Measurements from ENCODE around the gene MAPRE2.
A peak's percentile ranks its signal among the peaks of the same experiment; 100 is the strongest.

Gene MAPRE2

GRCh38 chr18:35026407-35027061 lies 14.7 kb upstream of the MAPRE2 start:
- no peak overlapping the region for H3K4me3 ChIP-seq (ENCODE audit: low read length)
- no peak for TF ChIP-seq ZNF274 (IDR thresholded peaks at IDR 0.05; ENCODE audit: low read depth, low read length)

GRCh38 chr18:35027206-35027605 lies 14.0 kb upstream of the MAPRE2 start:
- TF ChIP-seq ZNF274 (IDR thresholded peaks at IDR 0.05; ENCODE audit: low read depth, low read length) = no peak
- no peak overlapping the region for H3K4me3 ChIP-seq (ENCODE audit: low read length)

- TF ChIP-seq ZNF274 (IDR thresholded peaks at IDR 0.05; ENCODE audit: low read depth, low read length) = no peak
- no peak overlapping the region for H3K4me3 ChIP-seq (ENCODE audit: low read length)
These were observed 12.7 kb upstream of the MAPRE2 start for GRCh38 chr18:35028536-35028935.

- no peak for TF ChIP-seq ZNF274 (IDR thresholded peaks at IDR 0.05; ENCODE audit: low read depth, low read length)
These were observed 12.1 kb upstream of the MAPRE2 start for GRCh38 chr18:35029103-35029502.

GRCh38 chr18:35029770-35030169 lies 11.4 kb upstream of the MAPRE2 start:
- TF ChIP-seq ZNF274 (IDR thresholded peaks at IDR 0.05; ENCODE audit: low read depth, low read length) = no peak
- H3K4me3 ChIP-seq (ENCODE audit: low read length) = peak overlapping the region; percentile 44; the same call in 1 of the 2 replicates

More at GRCh38 chr18:35029103-35029502, 12.1 kb upstream of the MAPRE2 start:
- H3K4me3 ChIP-seq (ENCODE audit: low read length) = no peak overlapping the region

GRCh38 chr18:35030277-35030989 lies 10.8 kb upstream of the MAPRE2 start:
- no peak for TF ChIP-seq ZNF274 (IDR thresholded peaks at IDR 0.05; ENCODE audit: low read depth, low read length)
- H3K4me3 ChIP-seq (ENCODE audit: low read length) = peak overlapping the region; percentile 44; the same call in 1 of the 2 replicates

GRCh38 chr18:35032113-35032512 lies 9.1 kb upstream of the MAPRE2 start:
- no peak overlapping the region for H3K4me3 ChIP-seq (ENCODE audit: low read length)
- no peak for TF ChIP-seq ZNF274 (IDR thresholded peaks at IDR 0.05; ENCODE audit: low read depth, low read length)

- H3K4me3 ChIP-seq (ENCODE audit: low read length) = no peak overlapping the region
- no peak for TF ChIP-seq ZNF274 (IDR thresholded peaks at IDR 0.05; ENCODE audit: low read depth, low read length)
These were observed 3.2 kb upstream of the MAPRE2 start for GRCh38 chr18:35038029-35038428.

GRCh38 chr18:35038881-35039491 lies 2.2 kb upstream of the MAPRE2 start:
- TF ChIP-seq ZNF274 (IDR thresholded peaks at IDR 0.05; ENCODE audit: low read depth, low read length) = no peak
- H3K4me3 ChIP-seq (ENCODE audit: low read length) = no peak overlapping the region

GRCh38 chr18:35040638-35040987 lies 600 bp upstream of the MAPRE2 start:
- no peak for TF ChIP-seq ZNF274 (IDR thresholded peaks at IDR 0.05; ENCODE audit: low read depth, low read length)
- peak overlapping the region; percentile 42; the same call in 1 of the 2 replicates for H3K4me3 ChIP-seq (ENCODE audit: low read length)

- peak overlapping the region; percentile 95 for H3K4me3 ChIP-seq (ENCODE audit: low read length)
- TF ChIP-seq ZNF274 (IDR thresholded peaks at IDR 0.05; ENCODE audit: low read depth, low read length) = no peak
These were observed 688 bp downstream of the MAPRE2 start for GRCh38 chr18:35041815-35042387.

GRCh38 chr18:35042389-35043071 lies 1.3 kb downstream of the MAPRE2 start:
- TF ChIP-seq ZNF274 (IDR thresholded peaks at IDR 0.05; ENCODE audit: low read depth, low read length) = no peak
- peak overlapping the region; percentile 95 for H3K4me3 ChIP-seq (ENCODE audit: low read length)

- peak overlapping the region; percentile 95; the same call in 1 of the 2 replicates for H3K4me3 ChIP-seq (ENCODE audit: low read length)
- TF ChIP-seq ZNF274 (IDR thresholded peaks at IDR 0.05; ENCODE audit: low read depth, low read length) = no peak
These were observed 2.0 kb downstream of the MAPRE2 start for GRCh38 chr18:35043207-35043606.

GRCh38 chr18:35045121-35045520 lies 3.9 kb downstream of the MAPRE2 start:
- peak overlapping the region; percentile 54 for H3K4me3 ChIP-seq (ENCODE audit: low read length)
- TF ChIP-seq ZNF274 (IDR thresholded peaks at IDR 0.05; ENCODE audit: low read depth, low read length) = no peak
